GM19372 (cell line): ENCODE results near the gene FGF14.

Experiments used
- ATAC-seq: cut with Tn5 transposase; IDR thresholded peaks from one replicate; pipeline ENCODE4 v1.9.1; 2021; ENCODE audit warnings: mild to moderate bottlenecking, low read depth, moderate library complexity; ENCODE audit not compliant: unreplicated experiment

The FGF14 gene

GRCh38 chr13:102311901-102312300 is 89.9 kb downstream of the FGF14 start:
- peak; percentile 88 for ATAC-seq

GRCh38 chr13:102311419-102311796 is 90.4 kb downstream of the FGF14 start:
- ATAC-seq: no peak

DNA sequence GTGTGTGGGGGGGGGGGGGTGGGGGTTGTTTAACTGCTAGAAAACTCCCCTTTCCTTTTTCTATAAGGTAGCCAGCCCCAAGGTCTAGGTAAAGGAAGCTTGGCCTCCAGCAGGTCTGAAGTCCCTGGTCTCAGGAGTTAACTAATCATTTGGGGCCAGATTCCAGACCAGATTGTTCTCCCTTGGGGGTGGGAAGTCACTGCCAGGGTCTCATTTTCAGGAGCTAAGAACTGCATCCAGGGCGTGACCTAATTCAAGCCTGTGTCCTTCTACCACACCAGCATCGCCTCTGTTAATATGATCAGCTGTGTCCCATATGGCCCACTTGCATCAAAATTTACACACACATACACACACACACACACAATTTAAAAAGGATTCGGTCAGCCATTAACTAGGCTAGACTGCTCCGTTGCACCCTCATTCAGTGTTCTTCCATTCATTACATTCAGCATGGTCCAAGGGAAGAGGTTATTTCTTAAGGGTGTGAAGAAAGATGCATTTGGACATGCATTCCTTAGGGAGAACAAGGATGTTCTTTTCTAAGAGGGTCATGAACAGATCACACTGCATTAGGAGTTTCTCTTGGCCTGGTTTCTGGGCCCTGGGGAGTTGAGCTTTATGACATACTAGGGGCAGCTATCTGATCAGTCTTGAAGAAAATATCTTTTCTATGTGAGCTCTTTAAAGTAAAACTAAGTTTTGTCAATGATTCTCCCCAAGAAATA is 91.0 kb downstream of the FGF14 start:
- no peak for ATAC-seq

DNA sequence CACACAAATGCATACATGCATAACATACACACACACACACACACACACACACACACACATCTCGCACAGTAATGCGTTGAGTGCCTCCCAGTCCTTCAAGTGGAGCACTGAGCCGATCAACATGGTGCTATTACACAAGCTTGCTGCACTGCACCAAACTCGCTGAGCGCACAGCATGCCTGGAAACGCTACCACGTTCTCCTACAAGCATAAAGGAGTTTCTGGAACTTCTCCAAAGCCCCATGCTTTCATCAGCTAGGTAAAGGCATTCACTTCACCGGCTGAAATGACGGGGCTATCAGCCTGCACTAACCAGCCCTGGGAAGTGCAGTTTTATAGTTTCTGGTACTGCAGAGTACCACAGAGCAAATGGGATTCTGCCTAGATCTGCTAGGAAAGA is 92.7 kb downstream of the FGF14 start:
- ATAC-seq: no peak

- no peak for ATAC-seq
Measured at GRCh38 chr13:102302534-102302933, 99.3 kb downstream of the FGF14 start.

DNA sequence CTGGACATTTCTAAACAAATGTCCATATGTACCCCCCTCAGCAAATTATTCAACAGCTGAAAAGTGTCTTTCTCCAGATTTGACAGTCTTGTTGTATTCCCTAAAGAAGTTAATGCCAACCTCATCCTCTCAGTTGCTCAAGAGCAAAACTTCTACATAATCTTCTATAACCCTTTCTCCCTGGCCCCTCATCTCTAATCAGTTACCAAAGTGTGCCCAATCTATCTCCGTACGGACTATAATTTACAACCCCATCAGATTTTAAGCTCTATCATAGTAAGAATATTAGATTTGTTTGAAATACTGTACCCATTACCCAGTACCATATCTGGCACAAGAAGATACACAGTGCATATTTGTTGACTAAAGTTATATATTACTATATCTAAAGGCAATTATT is 101.5 kb downstream of the FGF14 start:
- ATAC-seq: no peak

DNA sequence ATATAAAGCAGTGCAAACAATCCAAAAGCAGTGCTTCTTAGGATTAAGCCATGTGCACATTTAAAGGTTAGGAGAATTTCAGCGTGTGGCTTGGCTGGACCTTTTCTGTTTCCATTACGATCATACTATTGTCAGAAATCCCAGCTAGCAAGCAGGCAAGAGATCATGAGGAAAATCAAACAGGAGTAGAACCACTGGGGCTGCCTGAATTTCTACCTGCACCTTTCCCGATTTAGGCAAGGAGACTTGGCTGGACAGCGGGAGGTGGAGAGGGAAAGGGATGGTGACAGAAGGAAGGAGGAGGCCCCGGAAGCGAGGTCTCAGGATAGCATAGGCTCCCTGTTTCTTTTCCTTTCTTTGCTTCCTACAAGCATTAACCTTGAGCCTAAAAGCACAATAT is 102.5 kb downstream of the FGF14 start:
- no peak for ATAC-seq

DNA sequence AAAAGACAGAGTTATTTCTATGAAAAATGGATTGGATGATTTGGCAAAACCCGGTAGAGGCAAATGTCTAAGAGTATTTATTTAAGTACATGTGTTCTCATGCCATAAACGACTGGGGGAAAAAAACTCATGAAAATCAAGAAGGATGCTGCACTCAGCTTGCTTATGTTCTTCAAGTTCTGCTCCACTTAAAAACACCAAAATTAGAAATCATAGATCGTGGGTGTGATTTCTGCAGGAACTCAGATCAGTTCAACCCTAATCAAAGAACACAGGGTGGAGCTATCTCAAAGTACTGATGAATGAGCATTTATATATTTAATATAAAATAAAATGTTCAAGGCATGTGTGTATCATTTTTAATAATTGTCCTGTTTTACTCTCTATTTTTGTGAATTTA is 103.8 kb downstream of the FGF14 start:
- ATAC-seq: no peak

DNA sequence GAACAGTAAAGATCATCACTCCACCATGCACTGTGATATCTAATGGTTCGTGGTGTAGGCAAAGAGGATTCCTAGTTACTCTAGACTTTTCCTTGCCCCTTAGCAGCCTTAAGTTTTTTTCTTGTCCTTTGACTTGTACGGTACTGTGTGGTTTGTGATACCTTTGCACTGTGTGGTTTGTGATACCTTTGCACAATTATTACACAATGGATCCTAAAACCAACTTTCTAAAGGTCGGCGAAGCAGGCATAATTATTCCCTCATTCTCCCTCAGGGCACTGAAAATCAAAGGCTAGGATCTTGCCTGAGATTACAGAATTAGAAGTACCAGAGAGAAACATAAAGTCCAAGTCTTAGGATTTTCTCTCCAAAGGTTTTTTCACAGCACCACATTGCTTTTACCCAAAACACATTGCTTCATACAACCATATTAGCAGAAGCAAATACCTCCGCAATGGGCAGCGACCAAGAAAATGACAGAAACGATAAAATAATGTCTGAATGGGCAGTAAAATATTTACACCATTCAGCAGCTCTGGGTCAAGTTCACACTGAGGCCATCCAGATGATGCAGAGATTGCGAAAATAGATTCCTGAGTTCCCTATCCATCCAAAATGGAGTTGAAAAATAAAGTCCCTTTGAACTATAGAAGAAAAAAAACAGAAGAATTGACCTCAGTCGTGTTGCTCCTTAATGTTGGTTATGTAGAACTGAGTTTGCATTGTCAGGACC is 106.4 kb downstream of the FGF14 start:
- no peak for ATAC-seq

- no peak for ATAC-seq
Measured at GRCh38 chr13:102294407-102295018, 107.3 kb downstream of the FGF14 start.

GRCh38 chr13:102293723-102294122 is 108.1 kb downstream of the FGF14 start:
- no peak for ATAC-seq

DNA sequence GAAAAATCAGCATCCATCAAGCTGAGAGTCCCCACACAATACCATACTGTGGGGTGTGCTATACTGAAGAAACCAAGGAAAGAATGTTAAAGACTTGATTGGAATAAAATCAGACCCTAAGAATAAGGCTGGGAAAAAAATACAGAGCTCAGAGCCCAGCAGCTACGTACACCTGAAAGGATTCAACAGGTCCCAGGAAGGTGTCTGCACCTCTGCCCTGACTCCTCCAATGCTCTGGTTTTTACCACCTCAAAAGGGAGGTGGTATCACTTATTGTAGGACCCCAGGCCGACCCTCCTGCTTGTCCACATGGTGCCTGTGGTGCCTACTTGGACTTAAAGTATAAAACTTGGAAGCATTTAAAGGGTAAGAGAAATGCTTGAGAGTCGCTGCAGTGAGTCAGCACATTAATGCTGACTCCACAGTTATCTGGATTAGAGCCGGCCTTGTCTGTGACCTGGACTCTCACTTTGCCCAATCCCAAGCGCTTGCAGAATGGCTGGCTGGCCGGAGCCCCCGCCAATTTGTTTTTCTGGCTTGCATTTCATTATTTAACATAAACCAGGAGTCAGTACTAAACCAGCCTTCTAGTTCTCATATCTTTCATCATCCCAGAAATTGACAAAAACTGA is 110.1 kb downstream of the FGF14 start:
- no peak for ATAC-seq

- no peak for ATAC-seq
Measured at GRCh38 chr13:102289606-102290005, 112.2 kb downstream of the FGF14 start.

DNA sequence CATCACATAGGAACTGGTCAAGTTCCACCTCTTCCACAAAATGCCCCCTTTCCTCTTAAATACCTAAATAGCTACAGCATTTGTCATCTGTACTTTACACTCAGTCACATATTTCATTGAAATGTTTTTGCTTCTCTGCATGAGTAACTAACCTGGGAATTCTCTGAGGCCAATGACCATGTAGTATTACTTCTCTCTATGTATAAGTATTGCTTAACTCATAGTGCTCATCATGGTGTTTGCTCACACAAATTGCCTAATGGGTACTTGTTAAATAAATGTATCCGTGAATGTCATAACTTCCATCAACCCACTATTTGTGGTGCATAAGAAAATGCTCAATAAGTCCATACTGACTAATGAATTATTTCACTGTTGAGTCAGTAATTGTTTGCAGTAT is 115.5 kb downstream of the FGF14 start:
- no peak for ATAC-seq

DNA sequence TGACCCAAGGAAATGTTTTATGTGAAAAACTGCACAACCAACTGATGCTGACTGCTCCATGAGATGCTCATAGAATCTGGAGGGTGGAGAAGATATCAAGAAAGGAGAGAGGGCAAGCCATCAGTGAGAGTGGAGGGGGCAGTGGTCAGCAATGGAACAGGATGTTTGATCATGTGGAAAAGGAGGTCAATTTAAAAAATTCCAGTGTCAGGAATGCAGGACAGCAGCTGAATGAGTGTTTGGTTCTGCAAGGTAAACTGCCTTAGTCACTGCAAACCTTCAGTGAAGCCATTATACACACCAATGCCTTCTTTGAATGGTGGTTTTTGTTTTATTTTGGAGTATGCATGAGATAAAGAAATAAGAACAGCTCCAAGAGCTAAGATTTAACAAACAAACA is 121.5 kb downstream of the FGF14 start:
- ATAC-seq: no peak

GRCh38 chr13:102277286-102277685 is 124.6 kb downstream of the FGF14 start:
- no peak for ATAC-seq

DNA sequence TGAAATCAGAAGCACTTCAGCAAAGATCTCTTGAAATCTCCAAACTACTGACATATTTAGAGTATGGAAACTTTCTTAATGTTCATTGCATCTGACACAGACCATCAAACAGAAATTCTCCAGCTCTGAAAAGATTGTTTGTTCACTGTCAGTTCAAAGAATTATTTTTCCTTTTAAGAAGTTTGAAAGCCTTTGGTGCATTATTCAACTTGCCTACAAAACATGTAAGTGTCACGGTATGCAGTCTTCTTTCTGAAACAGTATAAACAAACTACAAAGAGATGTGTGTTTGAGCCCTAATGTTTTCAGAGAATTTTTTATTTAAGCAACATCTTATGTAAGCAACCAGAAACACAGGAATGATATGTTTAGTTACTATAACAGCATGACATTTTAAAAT is 125.4 kb downstream of the FGF14 start:
- ATAC-seq: no peak

GRCh38 chr13:102275969-102276368 is 125.9 kb downstream of the FGF14 start:
- ATAC-seq: no peak

GRCh38 chr13:102273111-102273510 is 128.7 kb downstream of the FGF14 start:
- ATAC-seq: no peak

- ATAC-seq: no peak
Measured at GRCh38 chr13:102267191-102267590, 134.7 kb downstream of the FGF14 start.

GRCh38 chr13:102261809-102262208 is 140.0 kb downstream of the FGF14 start:
- no peak for ATAC-seq
